ENCODE results near the gene TNFSF13B. TPM values are rescaled to one million over a fixed set of nuclear protein-coding genes. Genes with fewer than 3 reads are reported as not detected.
A peak's percentile ranks its signal among the peaks of the same experiment; 100 is the strongest.

TNFSF13B gene
- total RNA-seq, 1 donor from 2014 or later: 15.0 TPM

- Histone ChIP-seq H3K27ac (no peak overlapping the region), H3K27me3 (no peaks in the 10 kb centered on the region), H3K4me1 (no peaks in the 10 kb centered on the region), H3K36me3 (no peaks in the 10 kb centered on the region), H3K9me3 (no peaks in the 10 kb centered on the region), H3K4me3 (no peak overlapping the region)
- no peak for TF ChIP-seq CTCF (IDR thresholded peaks at IDR 0.05)
- intact Hi-C loops (cut with DNase I): no loop called here
- DNase-seq (ENCODE audit: low spot score in 2 of 2): no peak
Observed at GRCh38 chr13:108273429-108274118, 4.1 kb downstream of the TNFSF13B start.

- no peak for TF ChIP-seq CTCF (IDR thresholded peaks at IDR 0.05)
- no peaks in the 10 kb centered on the region for H3K4me1 ChIP-seq
Observed at GRCh38 chr13:108274718-108275117, 5.2 kb downstream of the TNFSF13B start.

DNA sequence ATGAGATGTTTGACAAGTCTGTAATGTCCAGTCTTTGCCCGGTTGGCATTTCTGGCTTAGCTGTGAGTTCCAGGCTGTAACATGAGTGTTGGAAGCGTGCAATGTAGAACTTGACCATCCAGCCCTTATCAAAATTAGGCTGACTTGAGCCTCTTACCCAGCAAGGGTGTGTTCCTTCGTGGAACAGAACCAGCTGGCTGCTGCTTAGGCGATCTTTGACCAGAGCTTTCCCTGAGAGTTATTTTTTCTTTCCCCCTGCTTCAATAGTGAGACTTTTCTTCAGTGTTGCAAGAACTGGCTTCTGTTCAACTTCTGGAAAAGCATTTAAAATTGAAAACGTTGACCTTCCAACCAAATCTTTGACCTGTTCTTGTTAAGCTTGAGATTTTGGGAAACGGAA lies 6.5 kb downstream of the TNFSF13B start:
- peak in 1 of 2 donors; percentile 63 for DNase-seq (ENCODE audit: low spot score in 2 of 2)
- TF ChIP-seq CTCF (IDR thresholded peaks at IDR 0.05): no peak
- no peaks in the 10 kb centered on the region for H3K4me1 ChIP-seq
- H3K9me3 ChIP-seq: no peaks in the 10 kb centered on the region
- H3K36me3 ChIP-seq: no peaks in the 10 kb centered on the region
- H3K4me3 ChIP-seq: no peak overlapping the region
- H3K27ac ChIP-seq: no peak overlapping the region
- no peaks in the 10 kb centered on the region for H3K27me3 ChIP-seq
- intact Hi-C loops (cut with DNase I): no loop called here

More at GRCh38 chr13:108274718-108275117, 5.2 kb downstream of the TNFSF13B start:
- Histone ChIP-seq H3K4me3 (no peak overlapping the region), H3K27me3 (no peaks in the 10 kb centered on the region), H3K27ac (no peak overlapping the region), H3K9me3 (no peaks in the 10 kb centered on the region), H3K36me3 (no peaks in the 10 kb centered on the region)
- DNase-seq (ENCODE audit: low spot score in 2 of 2): no peak
- intact Hi-C loops (cut with DNase I): no loop called here

- intact Hi-C loops (cut with DNase I): no loop called here
- H3K9me3 ChIP-seq: no peaks in the 10 kb centered on the region
- no peak for TF ChIP-seq CTCF (IDR thresholded peaks at IDR 0.05)
- no peaks in the 10 kb centered on the region for H3K27me3 ChIP-seq
- DNase-seq (ENCODE audit: low spot score in 2 of 2): no peak
- no peaks in the 10 kb centered on the region for H3K4me1 ChIP-seq
- H3K36me3 ChIP-seq: no peaks in the 10 kb centered on the region
- H3K27ac ChIP-seq: no peak overlapping the region
- H3K4me3 ChIP-seq: no peak overlapping the region
Observed at GRCh38 chr13:108278466-108278865, 8.9 kb downstream of the TNFSF13B start.

GRCh38 chr13:108281901-108282300 lies 12.4 kb downstream of the TNFSF13B start:
- no peak for TF ChIP-seq CTCF (IDR thresholded peaks at IDR 0.05)
- no peak for DNase-seq (ENCODE audit: low spot score in 2 of 2)
- H3K27ac ChIP-seq: no peak overlapping the region
- no peaks in the 10 kb centered on the region for H3K4me1 ChIP-seq
- no peaks in the 10 kb centered on the region for H3K36me3 ChIP-seq
- intact Hi-C loops (cut with DNase I): no loop called here
- H3K4me3 ChIP-seq: no peak overlapping the region
- H3K27me3 ChIP-seq: no peaks in the 10 kb centered on the region
- no peaks in the 10 kb centered on the region for H3K9me3 ChIP-seq

DNA sequence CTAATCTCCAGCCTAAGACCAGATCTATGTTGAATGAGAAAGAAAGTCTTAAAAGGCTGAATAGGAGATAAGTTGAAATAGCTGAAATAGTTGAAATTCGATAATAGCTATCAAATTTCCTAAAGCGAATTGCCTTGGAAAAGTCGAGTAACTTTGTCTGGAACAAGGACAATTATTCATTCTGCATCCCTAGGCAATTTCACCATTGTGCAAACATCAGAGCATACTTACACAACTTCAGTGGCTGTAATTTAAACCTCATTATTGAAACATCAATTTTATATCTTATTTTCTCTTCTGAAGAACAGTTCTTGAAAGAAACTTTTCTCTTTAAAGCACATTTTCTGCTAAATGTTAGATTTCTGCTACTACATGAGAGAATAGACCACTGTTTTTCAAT lies 13.6 kb downstream of the TNFSF13B start:
- no peak for DNase-seq (ENCODE audit: low spot score in 2 of 2)
- no peaks in the 10 kb centered on the region for H3K4me1 ChIP-seq
- no peaks in the 10 kb centered on the region for H3K27me3 ChIP-seq
- intact Hi-C loops (cut with DNase I): no loop called here
- H3K4me3 ChIP-seq: no peak overlapping the region
- H3K27ac ChIP-seq: no peak overlapping the region
- H3K9me3 ChIP-seq: no peaks in the 10 kb centered on the region
- TF ChIP-seq CTCF (IDR thresholded peaks at IDR 0.05): no peak
- H3K36me3 ChIP-seq: no peaks in the 10 kb centered on the region

All from ascending aorta (tissue), 2 donors.